IMR-90 (cell line): ENCODE results near the gene SLC35C1. TPM values are rescaled to one million over a fixed set of nuclear protein-coding genes. Genes with fewer than 3 reads are reported as not detected.
A peak's percentile ranks its signal among the peaks of the same experiment; 100 is the strongest.

Experiments used
- ATAC-seq: fragments of 200-7000 bp; cut with Tn5 transposase; 2 replicates; pipeline ENCODE4 v1.9.1; 2020; ENCODE audit warnings: low read depth, mild to moderate bottlenecking, moderate library complexity
- BruUV-seq: library from RNA; stranded (reverse); fragments of 400-500 nt; replicated peaks from 2 replicates; lab custom pipeline; 2021; lab: Mats Ljungman, UMichigan
- CTCF ChIA-PET: fragments of 300-600 bp; formaldehyde crosslinking; extraction: SDS; loops from one replicate; lab custom pipeline; 2021; ENCODE audit warnings: antibody characterized with exemption; lab: Yijun Ruan, JAX
- POLR2A ChIA-PET: fragments of 300-600 bp; sonication (Branson Sonifier 250); formaldehyde crosslinking; loops from one replicate; lab custom pipeline; 2022; ENCODE audit warnings: antibody characterized with exemption; ENCODE audit not compliant: unreplicated experiment; lab: Charles Lee
- DNase-seq: peaks from one replicate; pipeline ENCODE4 v3.0.0; 2013
- H2AFZ ChIP-seq: replicated peaks from 2 replicates; pipeline ENCODE3; 2013; ENCODE audit warnings: low read length, mild to moderate bottlenecking; ENCODE audit not compliant: poor library complexity
- H2AK5ac ChIP-seq: 2 replicates; pipeline ENCODE4 v1.6.1; 2013; ENCODE audit warnings: low read depth, low read length, inconsistent platforms
- H2AK9ac ChIP-seq: replicated peaks from 2 replicates; pipeline ENCODE3; 2013; ENCODE audit warnings: mild to moderate bottlenecking, low read depth, low read length, moderate library complexity; ENCODE audit not compliant: poor library complexity
- H2BK120ac ChIP-seq: 2 replicates; pipeline ENCODE4 v1.6.1; 2013; ENCODE audit warnings: low read depth, low read length, inconsistent platforms
- H2BK15ac ChIP-seq: 3 replicates; pipeline ENCODE4 v1.6.1; 2013; ENCODE audit warnings: low read depth, low read length, inconsistent platforms
- H2BK20ac ChIP-seq: 2 replicates; pipeline ENCODE4 v1.6.1; 2013; ENCODE audit warnings: low read depth, mild to moderate bottlenecking, inconsistent platforms, low read length, moderate library complexity
- H2BK5ac ChIP-seq: 2 replicates; pipeline ENCODE4 v1.6.1; 2013; ENCODE audit warnings: mild to moderate bottlenecking, low read depth, low read length, inconsistent platforms; ENCODE audit not compliant: poor library complexity, severe bottlenecking
- H3K14ac ChIP-seq: replicated peaks from 2 replicates; pipeline ENCODE4 v1.6.1; 2013; ENCODE audit warnings: low read depth, low read length, inconsistent platforms
- H3K18ac ChIP-seq: 2 replicates; pipeline ENCODE4 v1.6.1; 2013; ENCODE audit warnings: low read depth, low read length, control low read depth
- H3K23ac ChIP-seq: 2 replicates; pipeline ENCODE4 v1.6.1; 2013; ENCODE audit warnings: low read depth, low read length, inconsistent platforms
- H3K27ac ChIP-seq: 2 replicates; pipeline ENCODE4 v1.5.1; 2013; ENCODE audit warnings: mild to moderate bottlenecking, control low read depth, low read length; ENCODE audit not compliant: insufficient read depth
- H3K27me3 ChIP-seq: 2 replicates; pipeline ENCODE4 v1.6.1; 2013; ENCODE audit warnings: low read length; ENCODE audit not compliant: control insufficient read depth, insufficient read depth
- H3K36me3 ChIP-seq: 2 replicates; pipeline ENCODE4 v1.6.1; 2013; ENCODE audit warnings: low read length, mixed read lengths; ENCODE audit not compliant: control insufficient read depth, insufficient read depth
- H3K4ac ChIP-seq: 2 replicates; pipeline ENCODE4 v1.6.1; 2013; ENCODE audit warnings: low read depth, low read length, inconsistent platforms
- H3K4me1 ChIP-seq: 2 replicates; pipeline ENCODE4 v1.6.1; 2013; ENCODE audit warnings: low read length, mixed read lengths; ENCODE audit not compliant: control insufficient read depth, insufficient read depth
- H3K4me2 ChIP-seq: 2 replicates; pipeline ENCODE4 v1.6.1; 2013; ENCODE audit warnings: low read depth, mild to moderate bottlenecking, control low read depth, low read length, moderate library complexity
- H3K4me3 ChIP-seq: 2 replicates; pipeline ENCODE4 v1.5.1; 2013; ENCODE audit warnings: low read depth, mild to moderate bottlenecking, control low read depth, low read length, moderate library complexity; ENCODE audit not compliant: insufficient read depth
- H3K56ac ChIP-seq: 2 replicates; pipeline ENCODE4 v1.6.1; 2013; ENCODE audit warnings: low read length, inconsistent platforms; ENCODE audit not compliant: insufficient read depth; ENCODE audit errors: extremely low read depth
- H3K79me1 ChIP-seq, 2 experiments: 2 replicates each; pipeline ENCODE4 v1.6.1; 2013; ENCODE audit warnings: low read length in 2 of 2, inconsistent platforms in 1 of 2, low read depth in 1 of 2
- H3K9ac ChIP-seq: 2 replicates; pipeline ENCODE4 v1.6.1; 2013; ENCODE audit warnings: low read depth, low read length, control low read depth
- H3K9me1 ChIP-seq: 2 replicates; pipeline ENCODE4 v1.6.1; 2013; ENCODE audit warnings: low read length, inconsistent platforms; ENCODE audit not compliant: insufficient read depth
- H3K9me3 ChIP-seq: 2 replicates; pipeline ENCODE4 v1.6.1; 2013; ENCODE audit warnings: low read length; ENCODE audit not compliant: control insufficient read depth, insufficient read depth
- H4K20me1 ChIP-seq: 2 replicates; pipeline ENCODE4 v1.6.1; 2013; ENCODE audit warnings: low read length, inconsistent platforms; ENCODE audit not compliant: insufficient read depth
- H4K5ac ChIP-seq: 2 replicates; pipeline ENCODE4 v1.6.1; 2013; ENCODE audit warnings: mild to moderate bottlenecking, low read depth, low read length, control low read depth
- H4K8ac ChIP-seq, 2 experiments: 2 replicates each; pipeline ENCODE4 v1.6.1; 2013; ENCODE audit warnings: low read depth in 2 of 2, low read length in 2 of 2, control low read depth in 1 of 2, inconsistent platforms in 1 of 2
- H4K91ac ChIP-seq: 2 replicates; pipeline ENCODE4 v1.6.1; 2013; ENCODE audit warnings: low read depth, low read length, inconsistent platforms; ENCODE audit not compliant: insufficient read depth
- CEBPB ChIP-seq: IDR thresholded peaks from 2 replicates; pipeline ENCODE4 v1.6.1; 2012; ENCODE audit warnings: low read depth, low read length, improper control_type of control experiment
- CHD1 ChIP-seq: IDR thresholded peaks from 2 replicates; pipeline ENCODE4 v1.6.1; 2012; ENCODE audit warnings: low read depth, low read length, improper control_type of control experiment
- CTCF ChIP-seq: conservative IDR thresholded peaks from 2 replicates; pipeline ENCODE4 v1.5.1; 2012; ENCODE audit warnings: mild to moderate bottlenecking, low read depth, low read length, improper control_type of control experiment
- MAZ ChIP-seq: IDR thresholded peaks from 2 replicates; pipeline ENCODE4 v1.6.1; 2012; ENCODE audit warnings: low read depth, mild to moderate bottlenecking, low read length, improper control_type of control experiment, moderate library complexity, borderline replicate concordance
- MXI1 ChIP-seq: IDR thresholded peaks from 2 replicates; pipeline ENCODE4 v1.6.1; 2012; ENCODE audit warnings: low read depth, mild to moderate bottlenecking, low read length, moderate library complexity, borderline replicate concordance
- POLR2A ChIP-seq: IDR thresholded peaks from 2 replicates; pipeline ENCODE4 v1.6.1; 2012; ENCODE audit warnings: mild to moderate bottlenecking, low read depth, low read length
- RAD21 ChIP-seq: IDR thresholded peaks from 2 replicates; pipeline ENCODE4 v1.6.1; 2012; ENCODE audit warnings: low read length, improper control_type of control experiment
- RCOR1 ChIP-seq: IDR thresholded peaks from 2 replicates; pipeline ENCODE4 v1.6.1; 2012; ENCODE audit warnings: mild to moderate bottlenecking, low read length, improper control_type of control experiment; ENCODE audit not compliant: insufficient replicate concordance
- RFX5 ChIP-seq: IDR thresholded peaks from 2 replicates; pipeline ENCODE4 v1.8.0; 2012; ENCODE audit warnings: low read depth, mild to moderate bottlenecking, low read length, moderate library complexity
- SMC3 ChIP-seq: fragments of 150-350 bp; IDR thresholded peaks from 2 replicates; pipeline ENCODE4 v1.6.1; 2016; ENCODE audit warnings: low read depth, mild to moderate bottlenecking, antibody characterized with exemption, low read length, moderate library complexity
- USF2 ChIP-seq: fragments of 150-350 bp; IDR thresholded peaks from 2 replicates; pipeline ENCODE4 v1.6.1; 2017; ENCODE audit warnings: mild to moderate bottlenecking, antibody characterized with exemption, low read length, low read depth
- WGBS, 2 experiments: methylation state at CpG; one replicate each; pipeline versions ENCODE4 v1.1.5 to v1.1.7; 2013; ENCODE audit warnings: missing lambda C conversion rate in 2 of 2; ENCODE audit not compliant: insufficient read length in 1 of 2; ENCODE audit errors: extremely low coverage in 2 of 2; 5-methylcytosine and 5-hydroxymethylcytosine counted together
- dilution Hi-C: fragments of 300-500 bp; cut with HindIII; formaldehyde crosslinking; loops from one replicate; pipeline ENCODE4 v1.14.3; 2018; ENCODE audit warnings: low sequenced_read_pairs; ENCODE audit not compliant: unreplicated experiment
- in situ Hi-C: fragments of 300-500 bp; cut with MboI; formaldehyde crosslinking; loops from 3 replicates; pipeline ENCODE4 v1.14.3; 2019; ENCODE audit warnings: low sequenced_read_pairs, inconsistent platforms, mixed read lengths
- intact Hi-C: fragments of 100-400 bp; cut with micrococcal nuclease; formaldehyde crosslinking; loops from 2 replicates; pipeline ENCODE4 v1.10.0; 2022
- polyA plus RNA-seq, 3 experiments: library from polyadenylated mRNA; depleted of rRNA; stranded (reverse); fragments of >200 nt; gene quantifications; 2 replicates each; pipeline ENCODE4 v1.2.3, GENCODE V29; 2012; ENCODE audit warnings: low replicate concordance in 1 of 3
- total RNA-seq: library from RNA; depleted of rRNA; stranded (reverse); fragments of >200 nt; gene quantifications from 2 replicates; pipeline ENCODE4 v1.2.3, GENCODE V29; 2012

The SLC35C1 gene
- total and polyA plus RNA-seq, 2 of the 4 experiments (the other 2 are of a cell fraction) = 4.3 to 27.1 TPM

GRCh38 chr11:45858751-45859398, 53.9 kb downstream of the SLC35C1 start (continued):
- no peak for TF ChIP-seq USF2

GRCh38 chr11:45859661-45860140, 54.8 kb downstream of the SLC35C1 start:
- Histone ChIP-seq H2AFZ (peak overlapping the region; percentile 78), H3K9me1 (peaks cover 23% of the 10 kb centered on the region), H3K36me3 (peaks cover 33% of the 10 kb centered on the region), H3K4me1 (peaks cover 31% of the 10 kb centered on the region), H3K18ac (peak overlapping the region; percentile 18; the same call in 1 of the 2 replicates), H2AK9ac (peak overlapping the region; percentile 35), H4K20me1 (peaks cover 12% of the 10 kb centered on the region), H2BK15ac (peak overlapping the region; percentile 48; the same call in 1 of the 3 replicates), H3K23ac (no peak overlapping the region), H3K27me3 (no peaks in the 10 kb centered on the region), H3K4me2 (0 out of 2 replicates have a peak overlapping the region, but pooled peaks have one; percentile 14), H3K56ac (peak overlapping the region; percentile 71), H3K9me3 (no peaks in the 10 kb centered on the region), H3K27ac (peak overlapping the region; percentile 75), H4K91ac (peak overlapping the region; percentile 83; the same call in 1 of the 2 replicates), H2BK5ac (peak overlapping the region; percentile 67), H3K4me3 (no peak overlapping the region), H3K14ac (no peak overlapping the region), H3K9ac (no peak overlapping the region), H4K8ac (peak overlapping the region in 1 of 2 experiments; percentile 66; a peak in 1 of 4 replicates), H2BK20ac (peak overlapping the region; percentile 80; the same call in 1 of the 2 replicates), H2AK5ac (no peak overlapping the region), H3K4ac (peak overlapping the region; percentile 90), H4K5ac (no peak overlapping the region), H3K79me1 (peaks cover 9 to 48% of the 10 kb centered on the region in 2 experiments), H2BK120ac (peak overlapping the region; percentile 86)
- dilution Hi-C loops (no loop called here), in situ Hi-C loops (no loop called here), intact Hi-C loops (loop anchor here (1.0 kb wide), 1 partner anchor 12 kb away; the partner anchor contains the start of gene CRY2)
- no TSS peak for BruUV-seq
- WGBS, 2 experiments = 5% methylated on average over 4 of the region's 12 CpGs; no CpG with 5 or more reads in 1 of the 2 experiments
- ChIA-PET CTCF (interaction anchor here (1.7 to 4.4 kb wide), 2 partner anchors 13 to 17 kb away, joined by 6 to 26 read pairs; no protein-coding TSS in a partner anchor), POLR2A (interaction anchor here (0.6 kb wide), 1 partner anchor 9 kb away, joined by 5 read pairs; no protein-coding TSS in a partner anchor)
- ATAC-seq = peak; percentile 91
- peak; percentile 99 for DNase-seq
- TF ChIP-seq RFX5 = peak; percentile 60; the same call in 1 of the 2 replicates
- no peak for TF ChIP-seq CTCF
- no peak; the same call in 1 of the 2 replicates for TF ChIP-seq CHD1
- peak; percentile 61; the same call in 1 of the 2 replicates for TF ChIP-seq POLR2A
- TF ChIP-seq MAZ = peak; percentile 84; the same call in 1 of the 2 replicates
- peak; percentile 98 for TF ChIP-seq CEBPB
- peak; percentile 89 for TF ChIP-seq MXI1
- TF ChIP-seq SMC3 = peak; percentile 21; the same call in 1 of the 2 replicates
- peak; percentile 7; the same call in 1 of the 2 replicates for TF ChIP-seq RAD21
- TF ChIP-seq RCOR1 = peak; percentile 86
- TF ChIP-seq USF2 = peak; percentile 81
